ENCODE measurements around the gene CBFA2T2. TPM values are rescaled to one million over a fixed set of nuclear protein-coding genes. Genes with fewer than 3 reads are reported as not detected.
"Not testable (repeated sequence)": the region's sequence is repeated elsewhere in the genome, so short reads cannot be mapped to it uniquely, and the experiment has no call there.

The CBFA2T2 gene
- total and polyA plus RNA-seq, 9 donors = 9.4 to 29.8 (median 21.2) TPM

GRCh38 chr20:33560026-33560425 is 70.1 kb downstream of the CBFA2T2 start:
- TF ChIP-seq EP300 (IDR thresholded peaks at IDR 0.05) (no peak), POLR2A (IDR thresholded peaks at IDR 0.05) (no peak), CTCF (IDR thresholded peaks at IDR 0.05) (no peak)
- intact Hi-C loops (cut with DNase I) = no loop called here
- 83 to 93% (median 91%) methylated on average over 2 of the region's 2 CpGs for WGBS, 3 donors
- H3K36me3 ChIP-seq = no peaks in the 10 kb centered on the region
- H3K4me1 ChIP-seq (ENCODE audit: insufficient read depth) = peaks cover 6% of the 10 kb centered on the region
- H3K4me3 ChIP-seq = no peak overlapping the region
- H3K9me3 ChIP-seq = no peaks in the 10 kb centered on the region
- H3K27me3 ChIP-seq = no peaks in the 10 kb centered on the region
- no peak overlapping the region for H3K27ac ChIP-seq
- DNase-seq = no peak

GRCh38 chr20:33561053-33561452 is 71.2 kb downstream of the CBFA2T2 start:
- H3K36me3 ChIP-seq; H3K27ac ChIP-seq; intact Hi-C loops (cut with DNase I); H3K4me1 ChIP-seq (ENCODE audit: insufficient read depth); H3K9me3 ChIP-seq; DNase-seq; H3K4me3 ChIP-seq; H3K27me3 ChIP-seq: not testable (repeated sequence)
- WGBS, 3 donors = 94 to 95% (median 94%) methylated on average over 6 of the region's 6 CpGs

GRCh38 chr20:33561692-33562601 is 72.1 kb downstream of the CBFA2T2 start:
- intact Hi-C loops (cut with DNase I) = no loop called here
- H3K9me3 ChIP-seq = no peaks in the 10 kb centered on the region
- TF ChIP-seq POLR2A (IDR thresholded peaks at IDR 0.05) (no peak), CTCF (IDR thresholded peaks at IDR 0.05) (no peak), EP300 (IDR thresholded peaks at IDR 0.05) (no peak)
- no peaks in the 10 kb centered on the region for H3K36me3 ChIP-seq
- peak; percentile 62 to 77 (median 73) for DNase-seq
- whole genome bisulfite sequencing, 3 donors = 8 to 11% (median 10%) methylated on average over 5 of the region's 5 CpGs
- H3K4me1 ChIP-seq (ENCODE audit: insufficient read depth) = peaks cover 4% of the 10 kb centered on the region
- no peaks in the 10 kb centered on the region for H3K27me3 ChIP-seq
- H3K4me3 ChIP-seq = no peak overlapping the region
- peak overlapping the region in 1 of 2 donors; percentile 1 for H3K27ac ChIP-seq

- Histone ChIP-seq H3K27ac (no peak overlapping the region), H3K4me3 (no peak overlapping the region), H3K9me3 (no peaks in the 10 kb centered on the region), H3K36me3 (no peaks in the 10 kb centered on the region), H3K27me3 (no peaks in the 10 kb centered on the region), H3K4me1 (ENCODE audit: insufficient read depth) (peaks cover 10% of the 10 kb centered on the region)
- TF ChIP-seq POLR2A (IDR thresholded peaks at IDR 0.05) (no peak), EP300 (IDR thresholded peaks at IDR 0.05) (no peak), CTCF (IDR thresholded peaks at IDR 0.05) (no peak)
- no peak for DNase-seq
- 91 to 93% (median 92%) methylated on average over 8 of the region's 8 CpGs for WGBS, 3 donors
- intact Hi-C loops (cut with DNase I) = no loop called here
Measured at GRCh38 chr20:33563788-33564187, 73.9 kb downstream of the CBFA2T2 start.
